Keratinocyte (primary cell): ENCODE results near the gene TFF3. TPM values are rescaled to one million over a fixed set of nuclear protein-coding genes. Genes with fewer than 3 reads are reported as not detected.

ENCODE experiments used
- DNase-seq: peaks from one replicate; pipeline ENCODE4 v3.0.0-alpha.2; 2011; ENCODE audit warnings: low read depth, missing footprints, low spot score
- FAIRE-seq: peaks from 2 replicates; lab custom pipeline; 2011; peaks lifted over from hg19 to GRCh38; lab: Jason Lieb, UNC
- H2AFZ ChIP-seq: 2 replicates; pipeline ENCODE4 v1.6.0; 2012; ENCODE audit warnings: low read length, control low read depth, inconsistent platforms; ENCODE audit not compliant: control insufficient read depth
- H3K27ac ChIP-seq: 2 replicates; pipeline ENCODE4 v1.5.1; 2011; ENCODE audit warnings: low read length; ENCODE audit not compliant: control insufficient read depth, insufficient read depth
- H3K27me3 ChIP-seq: 3 replicates; pipeline ENCODE4 v1.6.0; 2011; ENCODE audit warnings: low read length; ENCODE audit not compliant: control insufficient read depth, insufficient read depth; ENCODE audit errors: extremely low read depth
- H3K36me3 ChIP-seq, 2 experiments: 2 replicates in 1 of 2; 3 replicates in 1 of 2; pipeline ENCODE4 v1.5.1; 2011; ENCODE audit warnings: low read length in 2 of 2, mild to moderate bottlenecking in 1 of 2; ENCODE audit not compliant: control insufficient read depth in 2 of 2, insufficient read depth in 2 of 2; ENCODE audit errors: extremely low read depth in 1 of 2
- H3K4me1 ChIP-seq: 3 replicates; pipeline ENCODE4 v1.5.1; 2011; ENCODE audit warnings: low read length; ENCODE audit not compliant: control insufficient read depth, insufficient read depth; ENCODE audit errors: extremely low read depth
- H3K4me2 ChIP-seq: 3 replicates; pipeline ENCODE4 v1.6.0; 2011; ENCODE audit warnings: low read depth, low read length; ENCODE audit not compliant: control insufficient read depth, insufficient read depth; ENCODE audit errors: extremely low read depth
- H3K4me3 ChIP-seq, 3 experiments: fragments of 200-600 bp in 1 of 3; sonication (generic) in 1 of 3; 2 replicates in 2 of 3; 3 replicates in 1 of 3; pipeline ENCODE4 v1.5.1; 2011 to 2016; ENCODE audit warnings: low read length in 3 of 3, mild to moderate bottlenecking in 3 of 3, control low read depth in 2 of 3, inconsistent platforms in 1 of 3, low read depth in 1 of 3, mixed read lengths in 1 of 3, mixed run types in 1 of 3, moderate library complexity in 1 of 3; ENCODE audit not compliant: control insufficient read depth in 2 of 3, insufficient read depth in 2 of 3; ENCODE audit errors: extremely low read depth in 1 of 3
- H3K79me2 ChIP-seq: 2 replicates; pipeline ENCODE4 v1.6.0; 2012; ENCODE audit warnings: low read length; ENCODE audit not compliant: control insufficient read depth, insufficient read depth
- H3K9ac ChIP-seq: 3 replicates; pipeline ENCODE4 v1.6.0; 2011; ENCODE audit warnings: low read length; ENCODE audit not compliant: control insufficient read depth, insufficient read depth; ENCODE audit errors: extremely low read depth
- H3K9me1 ChIP-seq: 3 replicates; pipeline ENCODE4 v1.6.0; 2011; ENCODE audit warnings: low read length; ENCODE audit not compliant: control insufficient read depth, insufficient read depth; ENCODE audit errors: extremely low read depth
- H3K9me3 ChIP-seq: 2 replicates; pipeline ENCODE4 v1.5.1; 2012; ENCODE audit warnings: low read depth, low read length; ENCODE audit not compliant: control insufficient read depth
- H4K20me1 ChIP-seq: 3 replicates; pipeline ENCODE4 v1.6.0; 2011; ENCODE audit warnings: low read length; ENCODE audit not compliant: control insufficient read depth, insufficient read depth; ENCODE audit errors: extremely low read depth
- EZH2 ChIP-seq: IDR thresholded peaks from one replicate; pipeline ENCODE4 v1.6.1; 2012; ENCODE audit warnings: inconsistent platforms, mild to moderate bottlenecking, low read length, moderate library complexity
- dilution Hi-C: fragments of 300-500 bp; cut with MboI; formaldehyde crosslinking; loops from one replicate; pipeline ENCODE4 v1.7.0; 2020; ENCODE audit warnings: low sequenced_read_pairs; ENCODE audit not compliant: extremely low pct_ligation_motif_present
- polyA plus RNA-seq, 5 experiments: library from polyadenylated mRNA; depleted of rRNA in 3 of 5; stranded (reverse) in 3 of 5; stranded (forward) in 1 of 5; unstranded in 1 of 5; fragments of >200 nt; gene quantifications; 1 replicate in 1 of 5; 2 replicates in 3 of 5; 3 replicates in 1 of 5; pipeline versions ENCODE4 v1.2.1 to v1.2.3, GENCODE V29; 2011 to 2012; ENCODE audit warnings: missing spikeins in 2 of 5, low read depth in 1 of 5, low replicate concordance in 1 of 5
- TF ChIP-seq, protein P1 (sequence below), 3 experiments: IDR thresholded peaks in 1 of 3; conservative IDR thresholded peaks in 1 of 3; optimal IDR thresholded peaks in 1 of 3; 2 replicates in 2 of 3; 3 replicates in 1 of 3; pipeline versions ENCODE3 to v1.5.1; 2011; ENCODE audit warnings: low read length in 3 of 3, mild to moderate bottlenecking in 3 of 3, moderate library complexity in 2 of 3, control low read depth in 1 of 3, inconsistent platforms in 1 of 3; ENCODE audit not compliant: insufficient read depth in 2 of 3; ENCODE audit errors: extremely low read depth in 1 of 3

The TFF3 gene
- polyA plus RNA-seq, 1 donor (not counting 4 experiments of a cell fraction or from before 2014, with no cell fraction given), result not detected

DNA sequence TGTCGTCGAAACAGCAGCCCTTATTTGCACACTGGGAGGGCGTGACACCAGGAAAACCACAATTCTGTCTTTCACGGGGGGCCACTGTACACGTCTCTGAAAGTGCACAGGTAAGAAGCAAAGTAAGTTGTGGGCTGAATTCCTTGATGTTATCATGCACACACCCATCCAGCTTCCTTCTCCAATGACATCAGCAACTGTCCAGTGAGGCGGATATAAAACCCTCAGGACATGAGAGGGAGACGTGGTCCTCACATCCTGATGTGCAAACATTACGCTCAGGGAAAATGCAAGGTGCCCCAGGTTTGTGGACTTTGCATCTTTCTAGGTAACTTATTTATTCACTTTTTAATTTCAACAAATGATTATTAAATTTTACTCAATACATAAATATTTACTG lies 48.1 kb upstream of the TFF3 start:
- H3K27me3 ChIP-seq, result no peaks in the 10 kb centered on the region

DNA sequence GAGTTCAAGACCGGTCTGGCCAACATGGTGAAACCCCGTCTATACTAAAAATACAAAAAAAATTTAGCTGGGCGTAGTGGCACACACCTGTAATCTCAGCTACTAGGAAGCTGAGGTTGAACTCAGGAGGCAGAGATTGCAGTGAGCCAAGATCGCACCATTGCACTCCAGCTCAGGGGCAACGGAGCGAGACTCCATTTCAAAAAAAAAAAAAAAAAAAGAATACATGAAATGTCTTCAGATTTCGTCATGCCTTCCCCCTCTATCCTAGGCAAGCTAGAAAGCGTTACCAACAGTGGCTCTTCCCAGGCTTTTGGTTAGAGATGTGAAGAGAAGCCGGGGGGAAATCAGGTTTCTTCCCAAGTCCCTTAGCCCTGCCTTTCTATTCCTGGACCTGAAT lies 47.5 kb upstream of the TFF3 start:
- H3K27me3 ChIP-seq, result no peaks in the 10 kb centered on the region
- no peaks in the 10 kb centered on the region for H4K20me1 ChIP-seq
- no peaks in the 10 kb centered on the region for H3K36me3 ChIP-seq
- dilution Hi-C loops, result no loop called here
- no peaks in the 10 kb centered on the region for H3K4me1 ChIP-seq
- no peaks in the 10 kb centered on the region for H3K9me3 ChIP-seq
- no peak overlapping the region for H3K4me2 ChIP-seq
- no peaks in the 10 kb centered on the region for H3K79me2 ChIP-seq
- H3K4me3 ChIP-seq, result no peak overlapping the region
- no peak overlapping the region for H3K9ac ChIP-seq
- DNase-seq, result no peak
- FAIRE-seq, result no peak
- H2AFZ ChIP-seq, result no peak overlapping the region
- TF ChIP-seq, protein P1, sequence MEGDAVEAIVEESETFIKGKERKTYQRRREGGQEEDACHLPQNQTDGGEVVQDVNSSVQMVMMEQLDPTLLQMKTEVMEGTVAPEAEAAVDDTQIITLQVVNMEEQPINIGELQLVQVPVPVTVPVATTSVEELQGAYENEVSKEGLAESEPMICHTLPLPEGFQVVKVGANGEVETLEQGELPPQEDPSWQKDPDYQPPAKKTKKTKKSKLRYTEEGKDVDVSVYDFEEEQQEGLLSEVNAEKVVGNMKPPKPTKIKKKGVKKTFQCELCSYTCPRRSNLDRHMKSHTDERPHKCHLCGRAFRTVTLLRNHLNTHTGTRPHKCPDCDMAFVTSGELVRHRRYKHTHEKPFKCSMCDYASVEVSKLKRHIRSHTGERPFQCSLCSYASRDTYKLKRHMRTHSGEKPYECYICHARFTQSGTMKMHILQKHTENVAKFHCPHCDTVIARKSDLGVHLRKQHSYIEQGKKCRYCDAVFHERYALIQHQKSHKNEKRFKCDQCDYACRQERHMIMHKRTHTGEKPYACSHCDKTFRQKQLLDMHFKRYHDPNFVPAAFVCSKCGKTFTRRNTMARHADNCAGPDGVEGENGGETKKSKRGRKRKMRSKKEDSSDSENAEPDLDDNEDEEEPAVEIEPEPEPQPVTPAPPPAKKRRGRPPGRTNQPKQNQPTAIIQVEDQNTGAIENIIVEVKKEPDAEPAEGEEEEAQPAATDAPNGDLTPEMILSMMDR (optimal IDR thresholded peaks at IDR 0.05 in 1 of 3, IDR thresholded peaks at IDR 0.05 in 1 of 3, conservative IDR thresholded peaks at IDR 0.05 in 1 of 3; ENCODE audit: extremely low read depth in 1 of 3, insufficient read depth in 2 of 3, low read length in 3 of 3), result no peak
- no peak for TF ChIP-seq EZH2
- no peak overlapping the region for H3K27ac ChIP-seq
- H3K9me1 ChIP-seq, result no peaks in the 10 kb centered on the region

More for the DNA sequence above, 48.1 kb upstream of the TFF3 start:
- DNase-seq (no peak), FAIRE-seq (no peak)
- no peak overlapping the region for H3K4me3 ChIP-seq
- H3K9me3 ChIP-seq, result no peaks in the 10 kb centered on the region
- H3K27ac ChIP-seq, result no peak overlapping the region
- TF ChIP-seq, protein P1 (optimal IDR thresholded peaks at IDR 0.05 in 1 of 3, IDR thresholded peaks at IDR 0.05 in 1 of 3, conservative IDR thresholded peaks at IDR 0.05 in 1 of 3; ENCODE audit: extremely low read depth in 1 of 3, insufficient read depth in 2 of 3, low read length in 3 of 3), result no peak
- H3K4me1 ChIP-seq, result no peaks in the 10 kb centered on the region
- H3K79me2 ChIP-seq, result no peaks in the 10 kb centered on the region
- H4K20me1 ChIP-seq, result no peaks in the 10 kb centered on the region
- dilution Hi-C loops, result no loop called here
- H3K36me3 ChIP-seq, result no peaks in the 10 kb centered on the region
- no peak overlapping the region for H3K9ac ChIP-seq
- no peak overlapping the region for H3K4me2 ChIP-seq
- no peak overlapping the region for H2AFZ ChIP-seq
- no peaks in the 10 kb centered on the region for H3K9me1 ChIP-seq
